ENCODE measurements around the gene LRRC57.

GRCh38 chr15:42549032-42549491 lies 469 bp upstream of the LRRC57 start:
- no peak for TF ChIP-seq POLR2A (IDR thresholded peaks at IDR 0.05; ENCODE audit: borderline replicate concordance, extremely low read depth, insufficient read depth, insufficient read length)
- TF ChIP-seq EZH2 (IDR thresholded peaks at IDR 0.05) = no peak
- TF ChIP-seq MAX (IDR thresholded peaks at IDR 0.05) = no peak
- no peak for TF ChIP-seq EZH2phosphoT487 (IDR thresholded peaks at IDR 0.05; ENCODE audit: borderline replicate concordance)
